ENCODE results near the gene SOBP.

Gene SOBP

GRCh38 chr6:107620732-107621131, 130.8 kb downstream of the SOBP start:
- Histone ChIP-seq H3K36me3 (ENCODE audit: insufficient read depth, insufficient read length, low read length) (no peaks in the 10 kb centered on the region), H3K9ac (ENCODE audit: insufficient read length, low read depth) (no peak overlapping the region), H3K4me3 (ENCODE audit: insufficient read length, low read depth) (no peak overlapping the region), H3K9me3 (ENCODE audit: insufficient read depth, low read length) (no peaks in the 10 kb centered on the region), H3K27me3 (ENCODE audit: insufficient read depth, insufficient read length) (no peaks in the 10 kb centered on the region), H3K4me1 (ENCODE audit: insufficient read depth, insufficient read length) (peaks cover 13% of the 10 kb centered on the region)
- no peak for DNase-seq (ENCODE audit: low read depth, low spot score)
- TF ChIP-seq ZNF274 (IDR thresholded peaks at IDR 0.05; ENCODE audit: low read depth, low read length) = no peak
- no peak for TF ChIP-seq SUZ12 (IDR thresholded peaks at IDR 0.05; ENCODE audit: extremely low read depth, insufficient read depth, insufficient read length)
- TF ChIP-seq YY1 (IDR thresholded peaks at IDR 0.05; ENCODE audit: insufficient read depth, insufficient read length) = no peak

- no peak overlapping the region for H3K4me3 ChIP-seq (ENCODE audit: insufficient read length, low read depth)
- DNase-seq (ENCODE audit: low read depth, low spot score) = no peak
These were observed 131.5 kb downstream of the SOBP start for GRCh38 chr6:107621229-107621937.

GRCh38 chr6:107622269-107622668, 132.4 kb downstream of the SOBP start:
- Histone ChIP-seq H3K27me3 (ENCODE audit: insufficient read depth, insufficient read length) (no peaks in the 10 kb centered on the region), H3K36me3 (ENCODE audit: insufficient read depth, insufficient read length, low read length) (no peaks in the 10 kb centered on the region), H3K9ac (ENCODE audit: insufficient read length, low read depth) (no peak overlapping the region), H3K4me1 (ENCODE audit: insufficient read depth, insufficient read length) (peaks cover 7% of the 10 kb centered on the region), H3K4me3 (ENCODE audit: insufficient read length, low read depth) (no peak overlapping the region), H3K9me3 (ENCODE audit: insufficient read depth, low read length) (no peaks in the 10 kb centered on the region)
- no peak for DNase-seq (ENCODE audit: low read depth, low spot score)
- no peak for TF ChIP-seq ZNF274 (IDR thresholded peaks at IDR 0.05; ENCODE audit: low read depth, low read length)
- no peak for TF ChIP-seq YY1 (IDR thresholded peaks at IDR 0.05; ENCODE audit: insufficient read depth, insufficient read length)
- no peak for TF ChIP-seq SUZ12 (IDR thresholded peaks at IDR 0.05; ENCODE audit: extremely low read depth, insufficient read depth, insufficient read length)

More at GRCh38 chr6:107621229-107621937, 131.5 kb downstream of the SOBP start:
- Histone ChIP-seq H3K27me3 (ENCODE audit: insufficient read depth, insufficient read length) (no peaks in the 10 kb centered on the region), H3K9ac (ENCODE audit: insufficient read length, low read depth) (no peak overlapping the region), H3K9me3 (ENCODE audit: insufficient read depth, low read length) (no peaks in the 10 kb centered on the region), H3K4me1 (ENCODE audit: insufficient read depth, insufficient read length) (peaks cover 11% of the 10 kb centered on the region), H3K36me3 (ENCODE audit: insufficient read depth, insufficient read length, low read length) (no peaks in the 10 kb centered on the region)
- no peak for TF ChIP-seq YY1 (IDR thresholded peaks at IDR 0.05; ENCODE audit: insufficient read depth, insufficient read length)
- TF ChIP-seq SUZ12 (IDR thresholded peaks at IDR 0.05; ENCODE audit: extremely low read depth, insufficient read depth, insufficient read length) = no peak
- no peak for TF ChIP-seq ZNF274 (IDR thresholded peaks at IDR 0.05; ENCODE audit: low read depth, low read length)

- TF ChIP-seq ZNF274 (IDR thresholded peaks at IDR 0.05; ENCODE audit: low read depth, low read length) = no peak
- TF ChIP-seq SUZ12 (IDR thresholded peaks at IDR 0.05; ENCODE audit: extremely low read depth, insufficient read depth, insufficient read length) = no peak
- TF ChIP-seq YY1 (IDR thresholded peaks at IDR 0.05; ENCODE audit: insufficient read depth, insufficient read length) = no peak
- no peaks in the 10 kb centered on the region for H3K9me3 ChIP-seq (ENCODE audit: insufficient read depth, low read length)
- H3K9ac ChIP-seq (ENCODE audit: insufficient read length, low read depth) = no peak overlapping the region
- H3K27me3 ChIP-seq (ENCODE audit: insufficient read depth, insufficient read length) = no peaks in the 10 kb centered on the region
- H3K4me3 ChIP-seq (ENCODE audit: insufficient read length, low read depth) = no peak overlapping the region
- H3K36me3 ChIP-seq (ENCODE audit: insufficient read depth, insufficient read length, low read length) = no peaks in the 10 kb centered on the region
- no peak for DNase-seq (ENCODE audit: low read depth, low spot score)
- H3K4me1 ChIP-seq (ENCODE audit: insufficient read depth, insufficient read length) = peaks cover 4% of the 10 kb centered on the region
These were observed 134.1 kb downstream of the SOBP start for GRCh38 chr6:107624050-107624449.

GRCh38 chr6:107624541-107624940, 134.6 kb downstream of the SOBP start:
- H3K4me3 ChIP-seq (ENCODE audit: insufficient read length, low read depth) = no peak overlapping the region
- H3K9ac ChIP-seq (ENCODE audit: insufficient read length, low read depth) = no peak overlapping the region
- no peaks in the 10 kb centered on the region for H3K36me3 ChIP-seq (ENCODE audit: insufficient read depth, insufficient read length, low read length)
- H3K9me3 ChIP-seq (ENCODE audit: insufficient read depth, low read length) = no peaks in the 10 kb centered on the region
- TF ChIP-seq SUZ12 (IDR thresholded peaks at IDR 0.05; ENCODE audit: extremely low read depth, insufficient read depth, insufficient read length) = no peak
- no peak for TF ChIP-seq ZNF274 (IDR thresholded peaks at IDR 0.05; ENCODE audit: low read depth, low read length)
- TF ChIP-seq YY1 (IDR thresholded peaks at IDR 0.05; ENCODE audit: insufficient read depth, insufficient read length) = no peak
- H3K4me1 ChIP-seq (ENCODE audit: insufficient read depth, insufficient read length) = peaks cover 4% of the 10 kb centered on the region
- no peaks in the 10 kb centered on the region for H3K27me3 ChIP-seq (ENCODE audit: insufficient read depth, insufficient read length)
- no peak for DNase-seq (ENCODE audit: low read depth, low spot score)

GRCh38 chr6:107625264-107625663, 135.3 kb downstream of the SOBP start:
- no peak overlapping the region for H3K9ac ChIP-seq (ENCODE audit: insufficient read length, low read depth)
- H3K9me3 ChIP-seq (ENCODE audit: insufficient read depth, low read length) = no peaks in the 10 kb centered on the region
- H3K4me3 ChIP-seq (ENCODE audit: insufficient read length, low read depth) = no peak overlapping the region
- DNase-seq (ENCODE audit: low read depth, low spot score) = no peak
- H3K4me1 ChIP-seq (ENCODE audit: insufficient read depth, insufficient read length) = peaks cover 4% of the 10 kb centered on the region
- TF ChIP-seq SUZ12 (IDR thresholded peaks at IDR 0.05; ENCODE audit: extremely low read depth, insufficient read depth, insufficient read length) (no peak), YY1 (IDR thresholded peaks at IDR 0.05; ENCODE audit: insufficient read depth, insufficient read length) (no peak), ZNF274 (IDR thresholded peaks at IDR 0.05; ENCODE audit: low read depth, low read length) (no peak)
- no peaks in the 10 kb centered on the region for H3K36me3 ChIP-seq (ENCODE audit: insufficient read depth, insufficient read length, low read length)
- H3K27me3 ChIP-seq (ENCODE audit: insufficient read depth, insufficient read length) = no peaks in the 10 kb centered on the region

- H3K4me3 ChIP-seq (ENCODE audit: insufficient read length, low read depth) = no peak overlapping the region
- H3K36me3 ChIP-seq (ENCODE audit: insufficient read depth, insufficient read length, low read length) = no peaks in the 10 kb centered on the region
- H3K9me3 ChIP-seq (ENCODE audit: insufficient read depth, low read length) = no peaks in the 10 kb centered on the region
- H3K27me3 ChIP-seq (ENCODE audit: insufficient read depth, insufficient read length) = no peaks in the 10 kb centered on the region
- H3K9ac ChIP-seq (ENCODE audit: insufficient read length, low read depth) = no peak overlapping the region
- DNase-seq (ENCODE audit: low read depth, low spot score) = no peak
- H3K4me1 ChIP-seq (ENCODE audit: insufficient read depth, insufficient read length) = peaks cover 4% of the 10 kb centered on the region
- TF ChIP-seq ZNF274 (IDR thresholded peaks at IDR 0.05; ENCODE audit: low read depth, low read length) (no peak), SUZ12 (IDR thresholded peaks at IDR 0.05; ENCODE audit: extremely low read depth, insufficient read depth, insufficient read length) (no peak), YY1 (IDR thresholded peaks at IDR 0.05; ENCODE audit: insufficient read depth, insufficient read length) (no peak)
These were observed 136.7 kb downstream of the SOBP start for GRCh38 chr6:107626645-107627044.
